ENCODE results near the gene MGST3.
"Not testable (repeated sequence)": the region's sequence is repeated elsewhere in the genome, so short reads cannot be mapped to it uniquely, and the experiment has no call there.

MGST3 gene

DNA sequence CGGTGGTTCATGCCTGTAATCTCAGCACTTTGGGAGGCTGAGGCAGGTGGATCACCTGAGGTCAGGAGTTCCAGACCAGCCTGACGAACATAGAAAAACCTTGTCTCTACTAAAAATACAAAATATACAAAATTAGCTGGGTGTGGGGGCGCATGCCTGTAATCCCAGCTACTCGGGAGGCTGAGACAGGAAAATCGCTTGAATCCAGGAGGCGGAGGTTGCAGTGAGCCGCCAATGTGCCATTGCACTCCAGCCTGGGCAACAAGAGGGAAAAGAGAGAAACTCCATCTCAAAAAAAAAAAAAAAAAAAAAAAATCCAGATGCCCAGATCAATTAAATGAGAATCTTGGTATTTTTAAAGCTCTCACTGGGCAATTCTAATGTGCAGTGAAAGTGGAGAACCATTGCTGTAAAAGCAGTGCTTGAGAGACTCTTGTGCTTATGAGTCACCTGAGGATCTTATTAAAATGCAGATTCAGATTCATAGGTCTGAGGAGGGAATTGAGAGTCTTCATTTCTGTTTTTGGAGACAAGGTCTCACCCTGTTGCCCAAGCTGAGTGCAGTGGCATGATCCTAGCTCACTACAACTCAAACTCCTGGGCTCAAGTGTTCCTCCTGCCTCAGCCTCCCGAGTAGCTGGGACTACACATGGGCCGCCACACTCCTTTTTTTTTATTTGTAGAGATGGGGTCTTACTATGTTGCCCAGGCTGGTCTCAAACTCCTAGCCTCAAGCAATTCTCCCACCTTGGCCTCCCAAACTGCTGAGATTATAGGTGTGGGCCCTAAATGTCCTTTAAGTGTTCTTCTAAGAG is 27.9 kb downstream of the MGST3 start:
- DNase-seq (ENCODE audit: low read depth) = not testable (repeated sequence)

DNA sequence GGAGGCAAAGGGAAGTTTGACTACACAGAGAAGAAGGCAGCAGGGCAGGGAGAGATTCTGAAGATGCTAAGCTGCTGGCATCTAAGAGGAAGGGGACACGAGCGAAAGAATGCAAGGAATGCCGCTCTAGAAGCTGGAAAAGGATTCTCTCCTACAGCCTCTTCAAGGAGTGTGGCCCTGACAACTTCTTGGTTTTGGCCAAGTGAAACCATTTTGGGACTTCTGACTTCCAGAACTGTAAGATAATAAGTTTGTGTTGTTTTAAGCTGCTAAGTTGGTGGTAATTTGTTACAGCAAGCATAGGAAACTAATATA is 28.5 kb downstream of the MGST3 start:
- DNase-seq (ENCODE audit: low read depth) = no peak

- DNase-seq (ENCODE audit: low read depth) = no peak
Observed at GRCh38 chr1:165661703-165662102, 30.7 kb downstream of the MGST3 start.

DNA sequence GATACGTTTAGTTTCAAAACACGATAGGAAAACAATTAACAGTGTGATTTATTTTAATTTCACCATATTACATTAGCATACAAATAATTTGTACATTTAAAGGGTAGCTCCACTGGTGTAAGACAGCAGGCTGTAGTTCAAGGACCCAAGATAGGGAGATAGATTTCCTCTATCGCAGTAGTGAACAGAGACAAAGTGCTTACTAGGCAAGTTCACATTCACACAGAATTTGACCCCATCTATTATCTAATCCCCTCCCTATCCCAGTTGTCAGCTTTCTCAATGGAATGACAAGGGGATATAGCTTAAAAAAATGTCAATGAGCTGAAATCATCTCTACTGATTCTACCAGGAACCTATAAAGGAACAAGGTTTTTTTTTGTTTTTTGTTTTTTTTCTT is 31.2 kb downstream of the MGST3 start:
- DNase-seq (ENCODE audit: low read depth) = no peak

GRCh38 chr1:165666152-165666825 is 35.3 kb downstream of the MGST3 start:
- DNase-seq (ENCODE audit: low read depth) = no peak

GRCh38 chr1:165668184-165668583 is 37.1 kb downstream of the MGST3 start:
- DNase-seq (ENCODE audit: low read depth) = no peak

GRCh38 chr1:165671526-165671925 is 40.5 kb downstream of the MGST3 start:
- DNase-seq (ENCODE audit: low read depth) = no peak

- DNase-seq (ENCODE audit: low read depth) = no peak
Observed at GRCh38 chr1:165674599-165674998, 43.6 kb downstream of the MGST3 start.

- DNase-seq (ENCODE audit: low read depth) = no peak
Observed at GRCh38 chr1:165675794-165676193, 44.8 kb downstream of the MGST3 start.

DNA sequence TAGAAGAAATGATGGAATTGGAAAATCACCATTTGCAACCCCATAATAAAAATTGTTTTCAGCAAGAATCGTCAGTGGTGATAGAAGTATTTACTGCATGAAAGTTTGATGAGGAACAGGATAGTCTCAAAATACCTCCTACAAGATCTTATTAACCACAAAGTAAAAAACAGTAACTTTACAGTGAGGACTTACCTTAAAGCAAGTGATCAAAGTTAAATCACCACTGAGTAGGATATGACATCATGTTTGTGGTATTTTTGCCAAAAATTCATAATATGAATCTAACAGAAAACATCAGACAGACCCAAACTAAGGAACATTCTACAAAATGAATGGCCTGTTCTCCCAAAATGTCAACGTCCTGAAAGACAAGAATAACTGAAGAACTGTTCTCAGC is 47.5 kb downstream of the MGST3 start:
- no peak for DNase-seq (ENCODE audit: low read depth)

GRCh38 chr1:165679282-165680036 is 48.4 kb downstream of the MGST3 start:
- no peak for DNase-seq (ENCODE audit: low read depth)

DNA sequence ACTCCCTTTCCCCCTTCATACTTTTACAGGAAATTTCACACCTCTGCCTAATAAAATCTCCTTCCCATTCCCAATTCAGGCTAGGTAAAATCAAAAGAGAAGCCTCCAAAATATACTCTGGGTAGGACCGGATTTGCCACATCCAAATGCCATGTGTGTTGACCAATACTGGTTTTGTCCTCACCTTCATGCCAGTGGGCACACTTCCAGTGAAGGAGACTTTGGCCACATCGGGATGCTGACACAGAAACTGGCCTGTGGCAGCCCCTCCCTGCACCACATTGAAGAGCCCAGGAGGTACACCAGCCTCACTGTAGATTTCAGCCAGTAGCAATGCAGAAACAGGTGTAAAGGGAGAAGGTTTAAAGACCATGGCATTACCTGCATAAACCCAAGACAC is 49.3 kb downstream of the MGST3 start:
- DNase-seq (ENCODE audit: low read depth) = no peak

DNA sequence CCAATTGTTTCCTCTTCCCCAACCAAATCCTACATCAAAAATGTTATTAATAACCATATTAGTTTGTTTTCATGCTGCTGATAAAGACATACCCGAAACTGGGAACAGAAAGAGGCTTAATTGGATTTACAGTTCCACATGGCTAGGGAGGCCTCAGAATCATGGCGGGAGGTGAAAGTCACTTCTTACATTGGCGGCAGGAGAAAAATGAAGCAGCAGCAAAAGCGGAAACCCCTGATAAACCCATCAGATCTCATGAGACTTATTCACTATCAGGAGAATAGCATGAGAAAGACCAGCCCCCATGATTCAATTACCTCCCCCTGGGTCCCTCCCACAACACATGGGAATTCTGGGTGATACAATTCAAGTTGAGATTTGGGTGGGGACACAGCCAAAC is 49.7 kb downstream of the MGST3 start:
- DNase-seq (ENCODE audit: low read depth) = not testable (repeated sequence)

DNA sequence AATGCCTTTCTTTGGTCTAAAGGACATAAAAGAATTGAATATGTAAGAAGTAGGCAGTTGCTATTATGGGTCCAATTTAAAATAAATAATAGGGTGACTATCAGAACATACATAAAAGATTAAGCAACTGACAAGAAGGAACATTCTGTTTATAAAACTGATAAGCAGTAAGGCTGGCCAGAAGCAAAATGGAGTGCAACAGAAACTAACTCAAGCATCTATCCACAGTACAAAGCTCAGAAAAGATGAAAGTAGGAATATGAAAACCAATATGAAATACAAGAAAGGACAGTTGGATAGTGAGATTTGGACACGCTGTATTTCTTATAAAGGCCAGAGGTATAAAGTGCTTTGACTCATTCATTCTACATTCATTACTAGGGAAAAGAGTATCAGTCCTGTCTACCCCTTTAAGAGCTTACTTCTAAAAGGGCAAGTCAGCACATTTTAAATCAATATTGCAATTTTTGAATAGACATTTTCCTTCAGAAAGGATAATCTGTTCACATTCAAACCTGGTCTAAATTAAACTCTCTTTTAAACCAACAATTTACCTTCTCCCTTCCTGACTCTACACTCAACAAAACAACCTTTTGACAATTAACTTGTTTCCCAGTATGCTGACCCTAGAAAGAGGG is 52.9 kb downstream of the MGST3 start:
- no peak for DNase-seq (ENCODE audit: low read depth)

- no peak for DNase-seq (ENCODE audit: low read depth)
Observed at GRCh38 chr1:165686121-165686970, 55.3 kb downstream of the MGST3 start.

- no peak for DNase-seq (ENCODE audit: low read depth)
Observed at GRCh38 chr1:165686971-165687433, 56.0 kb downstream of the MGST3 start.

DNA sequence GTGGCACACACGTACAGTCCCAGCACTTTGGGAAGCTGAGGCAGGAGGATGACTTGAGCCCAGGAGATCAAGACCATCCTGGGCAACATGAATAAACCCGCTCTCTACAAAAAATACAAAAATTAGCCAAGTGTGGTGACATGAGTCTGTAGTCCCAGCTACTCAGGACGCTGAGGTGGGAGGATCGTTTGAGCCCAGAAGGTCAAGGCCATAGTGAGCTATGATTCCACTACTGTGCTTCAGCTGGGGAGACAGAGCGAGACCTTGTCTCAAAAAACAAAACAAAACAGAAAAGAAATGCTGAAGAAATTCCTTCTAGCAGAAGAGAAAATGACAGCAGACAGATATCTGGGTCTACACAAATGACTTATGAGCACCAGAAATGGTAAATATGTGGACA is 57.0 kb downstream of the MGST3 start:
- DNase-seq (ENCODE audit: low read depth) = no peak

GRCh38 chr1:165695031-165695430 is 64.0 kb downstream of the MGST3 start:
- no peak for DNase-seq (ENCODE audit: low read depth)

DNA sequence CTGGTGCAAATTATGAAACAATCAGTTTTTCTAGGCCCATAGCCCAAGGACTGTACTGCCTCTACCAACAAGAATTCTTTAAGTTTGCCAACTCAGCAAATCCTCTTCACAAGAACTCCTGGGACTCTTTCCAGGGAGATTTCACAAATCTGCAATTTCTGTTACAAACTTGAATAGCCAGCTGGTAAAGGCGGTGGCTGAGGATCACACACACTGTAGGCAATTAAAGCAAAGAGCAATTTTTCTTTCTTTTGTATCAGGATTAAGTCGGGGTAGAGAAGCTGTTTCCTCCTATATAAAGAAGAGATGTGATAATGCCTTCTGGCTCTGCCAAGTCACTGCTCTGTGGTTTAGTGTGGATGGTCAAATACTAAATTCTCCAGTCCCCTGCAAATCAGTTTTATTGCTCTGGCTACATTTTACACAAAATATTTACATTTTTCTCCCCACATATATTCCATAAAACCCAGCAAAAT is 65.6 kb downstream of the MGST3 start:
- DNase-seq (ENCODE audit: low read depth) = no peak

DNA sequence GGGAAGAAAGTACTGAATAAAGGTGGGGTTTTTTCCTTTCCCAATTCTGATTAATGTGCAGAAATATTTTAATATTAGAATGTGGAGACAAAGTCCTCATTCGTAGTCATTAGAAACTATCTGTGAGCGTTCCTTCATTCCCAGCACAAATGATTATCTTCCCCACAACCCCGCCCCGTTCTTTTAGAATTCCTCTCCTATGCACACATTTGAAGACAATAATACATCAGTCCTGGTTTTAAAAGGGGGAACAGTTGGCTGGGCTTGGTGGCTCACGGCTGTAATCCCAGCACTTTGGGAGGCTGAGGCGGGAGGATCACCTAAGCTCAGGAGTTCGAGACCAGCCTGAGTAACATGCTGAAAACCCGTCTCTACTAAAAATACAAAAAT is 66.5 kb downstream of the MGST3 start:
- DNase-seq (ENCODE audit: low read depth) = no peak

Measured in activated T-cell treated with anti-CD3 and anti-CD28 coated beads for 24 hours (primary cell).